DND-41 (cell line): ENCODE data around the gene STYXL2.
A peak's percentile ranks its signal among the peaks of the same experiment; 100 is the strongest.

ENCODE experiments used
- ATAC-seq: fragments of 200-7000 bp; cut with Tn5 transposase; 3 replicates; pipeline ENCODE4 v1.9.1; 2021; ENCODE audit warnings: low read depth; ENCODE audit not compliant: insufficient read depth
- DNase-seq: peaks from one replicate; pipeline ENCODE4 v3.0.0-alpha.2; 2020
- H2AFZ ChIP-seq: 2 replicates; pipeline ENCODE4 v1.6.0; 2012; ENCODE audit warnings: low read depth, low read length
- H3K27ac ChIP-seq: 2 replicates; pipeline ENCODE4 v1.5.1; 2012; ENCODE audit warnings: low read length, inconsistent platforms
- H3K27me3 ChIP-seq: fragments of 200-600 bp; sonication (generic); 2 replicates; pipeline ENCODE4 v1.6.0; 2012; ENCODE audit warnings: low read length, mild to moderate bottlenecking, inconsistent platforms; ENCODE audit not compliant: insufficient read depth, poor library complexity
- H3K36me3 ChIP-seq: 2 replicates; pipeline ENCODE4 v1.5.1; 2012; ENCODE audit warnings: low read length, inconsistent platforms; ENCODE audit not compliant: insufficient read depth
- H3K4me1 ChIP-seq: 2 replicates; pipeline ENCODE4 v1.5.1; 2012; ENCODE audit warnings: mild to moderate bottlenecking, low read length; ENCODE audit not compliant: insufficient read depth
- H3K4me2 ChIP-seq: 2 replicates; pipeline ENCODE4 v1.6.0; 2012; ENCODE audit warnings: mild to moderate bottlenecking, moderate library complexity, low read length, inconsistent platforms; ENCODE audit not compliant: insufficient read depth
- H3K4me3 ChIP-seq, 2 experiments: fragments of 200-600 bp in 1 of 2; shearing (Covaris generic) in 1 of 2; 2 replicates each; pipeline ENCODE4 v1.5.1; 2012 to 2016; ENCODE audit warnings: inconsistent platforms in 2 of 2, low read length in 2 of 2, mild to moderate bottlenecking in 2 of 2, low read depth in 1 of 2, moderate library complexity in 1 of 2
- H3K79me2 ChIP-seq: 2 replicates; pipeline ENCODE4 v1.6.0; 2012; ENCODE audit warnings: low read length, inconsistent platforms; ENCODE audit not compliant: insufficient read depth
- H3K9ac ChIP-seq: 2 replicates; pipeline ENCODE4 v1.6.0; 2012; ENCODE audit warnings: low read depth, mild to moderate bottlenecking, inconsistent platforms, low read length, moderate library complexity
- H3K9me3 ChIP-seq: 2 replicates; pipeline ENCODE4 v1.5.1; 2012; ENCODE audit warnings: low read length, moderate library complexity, mild to moderate bottlenecking, inconsistent platforms; ENCODE audit not compliant: insufficient read depth, severe bottlenecking
- H4K20me1 ChIP-seq: 2 replicates; pipeline ENCODE4 v1.6.0; 2012; ENCODE audit warnings: low read length; ENCODE audit not compliant: insufficient read depth
- CTCF ChIP-seq: IDR thresholded peaks from 2 replicates; pipeline ENCODE4 v1.5.1; 2012; ENCODE audit warnings: borderline replicate concordance, low read length, moderate library complexity, mild to moderate bottlenecking; ENCODE audit not compliant: poor library complexity, severe bottlenecking; ENCODE audit errors: extremely low read depth
- EZH2 ChIP-seq: IDR thresholded peaks from 3 replicates; pipeline ENCODE4 v1.6.1; 2012; ENCODE audit warnings: borderline replicate concordance, low read depth, mild to moderate bottlenecking, moderate library complexity, low read length, inconsistent platforms; ENCODE audit not compliant: severe bottlenecking

The STYXL2 gene

GRCh38 chr1:167068761-167069160 lies 25.1 kb upstream of the STYXL2 start:
- Histone ChIP-seq H3K4me3 (no peak overlapping the region), H3K4me2 (no peak overlapping the region), H3K9me3 (no peaks in the 10 kb centered on the region), H4K20me1 (no peaks in the 10 kb centered on the region), H2AFZ (no peak overlapping the region), H3K27me3 (no peaks in the 10 kb centered on the region), H3K27ac (no peak overlapping the region), H3K9ac (no peak overlapping the region), H3K79me2 (no peaks in the 10 kb centered on the region), H3K36me3 (no peaks in the 10 kb centered on the region), H3K4me1 (peaks cover 9% of the 10 kb centered on the region)
- no peak for ATAC-seq
- DNase-seq: no peak
- TF ChIP-seq EZH2 (no peak), CTCF (no peak)

GRCh38 chr1:167071286-167071685 lies 22.6 kb upstream of the STYXL2 start:
- Histone ChIP-seq H4K20me1 (no peaks in the 10 kb centered on the region), H3K4me2 (no peak overlapping the region), H3K36me3 (no peaks in the 10 kb centered on the region), H3K9me3 (no peaks in the 10 kb centered on the region), H3K4me3 (no peak overlapping the region), H3K27ac (no peak overlapping the region), H3K27me3 (no peaks in the 10 kb centered on the region), H3K9ac (no peak overlapping the region), H3K4me1 (peaks cover 12% of the 10 kb centered on the region), H3K79me2 (no peaks in the 10 kb centered on the region), H2AFZ (no peak overlapping the region)
- no peak for DNase-seq
- ATAC-seq: no peak
- TF ChIP-seq EZH2 (no peak), CTCF (no peak)

- no peak overlapping the region for H3K4me3 ChIP-seq
- no peak overlapping the region; the same call in 1 of the 2 replicates for H3K9ac ChIP-seq
- no peaks in the 10 kb centered on the region for H3K36me3 ChIP-seq
- H3K27me3 ChIP-seq: no peaks in the 10 kb centered on the region
- no peaks in the 10 kb centered on the region for H4K20me1 ChIP-seq
- no peak for TF ChIP-seq CTCF
- no peak for TF ChIP-seq EZH2
- ATAC-seq: peak; percentile 88
- no peak overlapping the region for H3K4me2 ChIP-seq
- peaks cover 9% of the 10 kb centered on the region for H3K4me1 ChIP-seq
- H3K9me3 ChIP-seq: no peaks in the 10 kb centered on the region
- no peak overlapping the region for H2AFZ ChIP-seq
- no peaks in the 10 kb centered on the region for H3K79me2 ChIP-seq
- H3K27ac ChIP-seq: 0 out of 2 replicates have a peak overlapping the region, but pooled peaks have one; percentile 18
- peak; percentile 51 for DNase-seq
Observed at GRCh38 chr1:167076136-167076710, 17.7 kb upstream of the STYXL2 start.
